ENCODE results near the gene RFC1. TPM values are rescaled to one million over a fixed set of nuclear protein-coding genes. Genes with fewer than 3 reads are reported as not detected.

RFC1 gene
- polyA plus RNA-seq, 1 donor from 2014 or later, result 20.7 TPM

DNA sequence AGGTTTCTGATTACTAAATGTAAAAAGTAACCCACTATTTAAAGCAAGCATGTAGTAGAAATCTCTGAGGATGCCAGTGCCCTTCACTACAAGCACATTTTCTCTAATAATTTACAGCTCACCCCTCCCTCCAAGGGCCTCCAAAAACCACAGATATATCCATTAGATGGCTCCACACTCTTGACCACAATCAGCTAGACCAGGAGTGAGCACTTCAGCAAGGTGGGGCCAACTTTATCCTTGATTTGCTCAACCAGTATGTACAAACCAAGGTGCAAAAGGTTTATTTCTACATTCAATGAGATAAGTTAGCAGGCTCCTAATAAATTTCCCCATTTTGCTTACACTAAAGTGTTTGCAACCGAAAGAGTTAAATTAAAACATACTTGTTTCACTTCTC, 35.8 kb downstream of the RFC1 start:
- Histone ChIP-seq H3K27ac (ENCODE audit: low read length) (no peak overlapping the region), H3K4me2 (ENCODE audit: low read length) (no peak overlapping the region), H3K27me3 (ENCODE audit: insufficient read depth, low read depth, low read length) (no peaks in the 10 kb centered on the region)

DNA sequence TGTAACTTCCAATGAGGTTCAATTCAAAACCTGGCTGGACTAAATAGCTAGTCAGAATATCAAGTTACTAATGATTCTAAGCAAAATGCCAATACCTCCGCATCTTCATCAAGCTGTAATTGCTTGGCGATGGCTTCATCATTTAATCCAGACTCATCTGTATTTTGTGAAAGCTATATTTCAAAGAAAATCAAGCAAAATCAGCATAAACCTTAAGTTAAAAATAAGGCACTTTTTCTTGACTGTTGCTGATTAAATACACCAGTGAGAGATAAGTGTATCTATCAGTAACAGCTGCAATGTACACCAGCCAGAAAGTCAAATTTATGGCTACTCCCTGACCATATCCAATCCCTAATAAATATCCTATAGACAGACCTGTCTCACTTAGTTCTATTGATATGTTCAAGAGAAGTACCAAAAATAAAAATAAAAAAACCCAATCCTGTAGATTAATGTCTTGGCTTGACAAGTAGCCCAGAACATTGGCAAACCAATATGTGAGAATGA, 39.6 kb downstream of the RFC1 start:
- H3K27me3 ChIP-seq (ENCODE audit: insufficient read depth, low read depth, low read length), result no peaks in the 10 kb centered on the region
- H2AFZ ChIP-seq (ENCODE audit: low read depth, low read length), result no peak overlapping the region
- no peak overlapping the region for H3K27ac ChIP-seq (ENCODE audit: low read length)
- TF ChIP-seq SMC3 (conservative IDR thresholded peaks at IDR 0.05; ENCODE audit: poor library complexity) (no peak), TAF1 (IDR thresholded peaks at IDR 0.05; ENCODE audit: low read depth) (no peak), MXI1 (conservative IDR thresholded peaks at IDR 0.05; ENCODE audit: poor library complexity, severe bottlenecking) (no peak), REST (IDR thresholded peaks at IDR 0.05; ENCODE audit: borderline replicate concordance) (no peak), RAD21 (conservative IDR thresholded peaks at IDR 0.05) (no peak), POLR2AphosphoS5 (IDR thresholded peaks at IDR 0.05) (no peak), EP300 (conservative IDR thresholded peaks at IDR 0.05; ENCODE audit: poor library complexity, severe bottlenecking) (no peak)
- TF ChIP-seq, protein P1, sequence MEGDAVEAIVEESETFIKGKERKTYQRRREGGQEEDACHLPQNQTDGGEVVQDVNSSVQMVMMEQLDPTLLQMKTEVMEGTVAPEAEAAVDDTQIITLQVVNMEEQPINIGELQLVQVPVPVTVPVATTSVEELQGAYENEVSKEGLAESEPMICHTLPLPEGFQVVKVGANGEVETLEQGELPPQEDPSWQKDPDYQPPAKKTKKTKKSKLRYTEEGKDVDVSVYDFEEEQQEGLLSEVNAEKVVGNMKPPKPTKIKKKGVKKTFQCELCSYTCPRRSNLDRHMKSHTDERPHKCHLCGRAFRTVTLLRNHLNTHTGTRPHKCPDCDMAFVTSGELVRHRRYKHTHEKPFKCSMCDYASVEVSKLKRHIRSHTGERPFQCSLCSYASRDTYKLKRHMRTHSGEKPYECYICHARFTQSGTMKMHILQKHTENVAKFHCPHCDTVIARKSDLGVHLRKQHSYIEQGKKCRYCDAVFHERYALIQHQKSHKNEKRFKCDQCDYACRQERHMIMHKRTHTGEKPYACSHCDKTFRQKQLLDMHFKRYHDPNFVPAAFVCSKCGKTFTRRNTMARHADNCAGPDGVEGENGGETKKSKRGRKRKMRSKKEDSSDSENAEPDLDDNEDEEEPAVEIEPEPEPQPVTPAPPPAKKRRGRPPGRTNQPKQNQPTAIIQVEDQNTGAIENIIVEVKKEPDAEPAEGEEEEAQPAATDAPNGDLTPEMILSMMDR (IDR thresholded peaks at IDR 0.05; ENCODE audit: poor library complexity, severe bottlenecking), result no peak

More for the DNA sequence above, 35.8 kb downstream of the RFC1 start:
- H3F3A ChIP-seq (ENCODE audit: insufficient read depth, low read length, poor library complexity, severe bottlenecking), result no peaks in the 10 kb centered on the region
- no peak overlapping the region for H3K4me3 ChIP-seq (ENCODE audit: low read length)
- no peaks in the 10 kb centered on the region for H3K36me3 ChIP-seq (ENCODE audit: insufficient read depth, low read length)
- no peaks in the 10 kb centered on the region for H3K9me2 ChIP-seq (ENCODE audit: insufficient read depth, low read length)
- TF ChIP-seq, protein P1 (IDR thresholded peaks at IDR 0.05; ENCODE audit: poor library complexity, severe bottlenecking), result no peak
- TF ChIP-seq RAD21 (conservative IDR thresholded peaks at IDR 0.05), result no peak
- TF ChIP-seq TAF1 (IDR thresholded peaks at IDR 0.05; ENCODE audit: low read depth), result no peak
- TF ChIP-seq POLR2AphosphoS5 (IDR thresholded peaks at IDR 0.05), result no peak
- no peak for TF ChIP-seq MXI1 (conservative IDR thresholded peaks at IDR 0.05; ENCODE audit: poor library complexity, severe bottlenecking)
- TF ChIP-seq SMC3 (conservative IDR thresholded peaks at IDR 0.05; ENCODE audit: poor library complexity), result no peak
- TF ChIP-seq REST (IDR thresholded peaks at IDR 0.05; ENCODE audit: borderline replicate concordance), result no peak
- no peak for TF ChIP-seq EZH2 (IDR thresholded peaks at IDR 0.05; ENCODE audit: borderline replicate concordance, insufficient read depth, low read length, poor library complexity, severe bottlenecking)
- no peak for TF ChIP-seq EP300 (conservative IDR thresholded peaks at IDR 0.05; ENCODE audit: poor library complexity, severe bottlenecking)
- no peaks in the 10 kb centered on the region for H4K20me1 ChIP-seq (ENCODE audit: insufficient read depth)
- no peak overlapping the region for H2AFZ ChIP-seq (ENCODE audit: low read depth, low read length)
- H3K9me3 ChIP-seq (ENCODE audit: low read length), result no peaks in the 10 kb centered on the region
- H3K9ac ChIP-seq (ENCODE audit: low read length), result no peak overlapping the region
- peaks cover 16% of the 10 kb centered on the region for H3K79me2 ChIP-seq (replicated peaks; ENCODE audit: insufficient read depth, low read length)

More for the DNA sequence above, 39.6 kb downstream of the RFC1 start:
- no peaks in the 10 kb centered on the region for H3F3A ChIP-seq (ENCODE audit: insufficient read depth, low read length, poor library complexity, severe bottlenecking)
- H3K9me3 ChIP-seq (ENCODE audit: low read length), result no peaks in the 10 kb centered on the region
- no peaks in the 10 kb centered on the region for H4K20me1 ChIP-seq (ENCODE audit: insufficient read depth)
- H3K79me2 ChIP-seq (replicated peaks; ENCODE audit: insufficient read depth, low read length), result peaks cover 5% of the 10 kb centered on the region
- no peaks in the 10 kb centered on the region for H3K36me3 ChIP-seq (ENCODE audit: insufficient read depth, low read length)
- no peak overlapping the region for H3K9ac ChIP-seq (ENCODE audit: low read length)
- no peak overlapping the region for H3K4me3 ChIP-seq (ENCODE audit: low read length)
- H3K9me2 ChIP-seq (ENCODE audit: insufficient read depth, low read length), result no peaks in the 10 kb centered on the region
- no peak overlapping the region for H3K4me2 ChIP-seq (ENCODE audit: low read length)

Data from neural cell (in vitro differentiated cells).